OCI-LY3 (cell line): ENCODE results near the gene SCARF1.
"Not testable (repeated sequence)": the region's sequence is repeated elsewhere in the genome, so short reads cannot be mapped to it uniquely, and the experiment has no call there.

Source experiments
- H2AFZ ChIP-seq: fragments of 200-600, 300-600 bp; shearing (Covaris generic); 2 replicates; pipeline ENCODE4 v1.6.0; 2014; ENCODE audit warnings: antibody characterized with exemption, low read depth, low read length
- H3K27ac ChIP-seq: fragments of 200-600, 300-600 bp; sonication (generic); 2 replicates; pipeline ENCODE4 v1.5.1; 2014; ENCODE audit warnings: mild to moderate bottlenecking, low read length, moderate library complexity, mixed read lengths
- H3K27me3 ChIP-seq: fragments of 200-600, 300-600 bp; sonication (generic); 2 replicates; pipeline ENCODE4 v1.6.1; 2014; ENCODE audit warnings: low read depth, low read length, mixed read lengths
- H3K36me3 ChIP-seq: fragments of 200-600, 300-600 bp; sonication (generic); replicated peaks from 2 replicates; pipeline ENCODE3; 2014; ENCODE audit warnings: low read depth, low read length, mixed read lengths
- H3K4me1 ChIP-seq: fragments of 300-600, 200-600 bp; sonication (generic); 2 replicates; pipeline ENCODE4 v1.6.1; 2014; ENCODE audit warnings: low read length, mixed read lengths
- H3K4me2 ChIP-seq: fragments of 200-600, 300-600 bp; sonication (generic); 2 replicates; pipeline ENCODE4 v1.6.1; 2014; ENCODE audit warnings: low read length, mixed read lengths
- H3K4me3 ChIP-seq: fragments of 300-600, 200-600 bp; sonication (generic); 2 replicates; pipeline ENCODE4 v1.5.1; 2014; ENCODE audit warnings: antibody characterized with exemption, mild to moderate bottlenecking, low read length, moderate library complexity
- H3K79me2 ChIP-seq: fragments of 300-600, 200-600 bp; shearing (Covaris generic); 2 replicates; pipeline ENCODE4 v1.6.1; 2014; ENCODE audit warnings: mild to moderate bottlenecking, low read length, mixed read lengths
- H3K9ac ChIP-seq: fragments of 300-600, 200-600 bp; shearing (Covaris generic); 2 replicates; pipeline ENCODE4 v1.6.0; 2014; ENCODE audit warnings: mild to moderate bottlenecking, low read length, moderate library complexity
- H3K9me3 ChIP-seq: fragments of 200-600, 300-600 bp; shearing (Covaris generic); 2 replicates; pipeline ENCODE4 v1.6.1; 2014; ENCODE audit warnings: low read length, mixed read lengths; ENCODE audit not compliant: insufficient read depth
- H4K20me1 ChIP-seq: fragments of 200-600, 300-600 bp; sonication (generic); 2 replicates; pipeline ENCODE4 v1.6.1; 2016; ENCODE audit warnings: low read length, mixed read lengths; ENCODE audit not compliant: insufficient read depth
- CTCF ChIP-seq: fragments of 200-600, 300-600 bp; sonication (generic); IDR thresholded peaks from 2 replicates; pipeline ENCODE4 v1.5.1; 2014; ENCODE audit warnings: antibody characterized with exemption, low read length, low read depth
- EZH2phosphoT487 ChIP-seq: fragments of 200-600 bp; shearing (Covaris generic); IDR thresholded peaks from 2 replicates; pipeline ENCODE4 v1.6.1; 2018; ENCODE audit warnings: antibody characterized with exemption, mixed run types, low read depth

The SCARF1 gene

GRCh38 chr17:1645207-1646171 lies at the start of gene SCARF1:
Gene SCARF1, minus strand, starts transcription at chr17:1645732. Its CDS starts 35 bp downstream, at chr17:1645697.
- Histone ChIP-seq H3K9me3 (no peaks in the 10 kb centered on the region), H3K4me2 (peak within 1 kb of the TSS; percentile 91), H3K4me3 (peak within 1 kb of the TSS; percentile 79), H4K20me1 (peaks cover 6% of the 10 kb centered on the region; the same call in 1 of the 2 replicates), H3K79me2 (no peaks in the 10 kb centered on the region), H3K9ac (peak within 1 kb of the TSS; percentile 50; the same call in 1 of the 2 replicates), H2AFZ (no peak within 1 kb of the TSS; the same call in 1 of the 2 replicates), H3K27ac (peak within 1 kb of the TSS; percentile 44), H3K36me3 (peaks cover 4% of the 10 kb centered on the region), H3K4me1 (peaks cover 27% of the 10 kb centered on the region), H3K27me3 (no peaks in the 10 kb centered on the region)
- TF ChIP-seq EZH2phosphoT487 (no peak), CTCF (no peak)

GRCh38 chr17:1693339-1693738 lies 47.8 kb upstream of the SCARF1 start:
- H3K9ac ChIP-seq = no peak overlapping the region

GRCh38 chr17:1690544-1691221 lies 45.2 kb upstream of the SCARF1 start:
- peaks cover 10% of the 10 kb centered on the region for H3K4me1 ChIP-seq
- H3K27ac ChIP-seq = no peak overlapping the region
- no peak overlapping the region for H3K9ac ChIP-seq
- no peaks in the 10 kb centered on the region for H4K20me1 ChIP-seq
- H3K36me3 ChIP-seq = no peaks in the 10 kb centered on the region
- no peak overlapping the region for H3K4me3 ChIP-seq
- H3K4me2 ChIP-seq = no peak overlapping the region
- H3K9me3 ChIP-seq = no peaks in the 10 kb centered on the region
- H3K79me2 ChIP-seq = no peaks in the 10 kb centered on the region
- TF ChIP-seq CTCF (no peak), EZH2phosphoT487 (no peak)
- no peaks in the 10 kb centered on the region for H3K27me3 ChIP-seq
- H2AFZ ChIP-seq = no peak overlapping the region

More at GRCh38 chr17:1693339-1693738, 47.8 kb upstream of the SCARF1 start:
- H4K20me1 ChIP-seq = no peaks in the 10 kb centered on the region
- no peaks in the 10 kb centered on the region for H3K79me2 ChIP-seq
- H2AFZ ChIP-seq = no peak overlapping the region
- no peaks in the 10 kb centered on the region for H3K27me3 ChIP-seq
- H3K4me3 ChIP-seq = no peak overlapping the region
- peaks cover 12% of the 10 kb centered on the region for H3K4me1 ChIP-seq
- no peaks in the 10 kb centered on the region for H3K9me3 ChIP-seq
- no peak for TF ChIP-seq CTCF
- no peak for TF ChIP-seq EZH2phosphoT487
- no peak overlapping the region for H3K27ac ChIP-seq
- no peak overlapping the region for H3K4me2 ChIP-seq
- no peaks in the 10 kb centered on the region for H3K36me3 ChIP-seq

- H3K4me1 ChIP-seq, H4K20me1 ChIP-seq, H3K4me3 ChIP-seq, H3K4me2 ChIP-seq, H3K27ac ChIP-seq, H2AFZ ChIP-seq, H3K9ac ChIP-seq, H3K27me3 ChIP-seq, H3K9me3 ChIP-seq, H3K36me3 ChIP-seq: not testable (repeated sequence)
- H3K79me2 ChIP-seq = peaks cover 12% of the 10 kb centered on the region
Measured at GRCh38 chr17:1688405-1688804, 42.9 kb upstream of the SCARF1 start.
